Measurements from ENCODE around the gene PLEKHD1.
"Not testable (repeated sequence)": the region's sequence is repeated elsewhere in the genome, so short reads cannot be mapped to it uniquely, and the experiment has no call there.

The PLEKHD1 gene

DNA sequence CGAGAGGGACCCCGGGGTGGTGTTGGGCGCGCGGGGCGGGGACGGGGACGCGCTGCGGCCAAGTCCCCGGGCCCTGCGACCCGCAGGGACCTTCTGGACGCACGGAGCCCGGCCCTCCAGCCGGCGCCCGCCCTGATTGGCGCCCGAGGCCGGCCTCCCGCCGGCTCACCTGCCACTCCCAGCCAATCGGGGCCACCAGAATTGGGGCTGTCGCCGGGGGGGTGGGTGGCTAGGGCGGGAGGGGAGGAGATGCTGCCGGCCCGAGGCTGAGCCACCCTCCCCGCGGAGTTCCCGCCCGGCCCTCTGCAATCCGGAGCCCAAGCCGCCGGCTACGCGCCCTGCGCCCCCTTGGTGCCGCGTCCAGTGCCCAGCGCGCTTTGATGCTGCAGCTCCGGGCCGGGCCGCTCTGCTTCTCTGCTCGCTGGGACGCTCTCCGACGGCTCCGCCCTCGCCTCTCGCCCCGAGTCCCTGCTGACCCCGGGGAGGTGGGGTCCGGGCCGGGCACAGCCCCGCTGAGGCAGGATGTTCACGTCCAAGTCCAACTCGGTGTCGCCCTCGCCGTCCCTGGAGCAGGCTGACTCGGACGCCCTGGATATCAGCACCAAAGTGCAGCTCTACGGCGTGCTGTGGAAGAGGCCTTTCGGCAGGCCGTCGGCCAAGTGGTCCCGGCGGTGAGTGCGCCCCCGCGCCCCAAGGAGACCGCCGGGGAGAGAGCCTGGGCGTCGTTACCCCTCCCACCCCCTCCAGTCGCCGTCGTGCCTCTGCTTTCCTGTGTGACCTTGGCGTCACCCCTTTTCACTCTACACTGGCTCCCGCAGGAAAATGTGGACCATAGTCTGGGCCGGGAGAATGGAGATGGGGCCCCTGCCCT lies at the start of gene PLEKHD1:
Gene PLEKHD1 (plus strand): TSS at position 285 of the 871 bp plus-strand sequence. CDS start 238 bp downstream, at position 523.
- FAIRE-seq: no peak

DNA sequence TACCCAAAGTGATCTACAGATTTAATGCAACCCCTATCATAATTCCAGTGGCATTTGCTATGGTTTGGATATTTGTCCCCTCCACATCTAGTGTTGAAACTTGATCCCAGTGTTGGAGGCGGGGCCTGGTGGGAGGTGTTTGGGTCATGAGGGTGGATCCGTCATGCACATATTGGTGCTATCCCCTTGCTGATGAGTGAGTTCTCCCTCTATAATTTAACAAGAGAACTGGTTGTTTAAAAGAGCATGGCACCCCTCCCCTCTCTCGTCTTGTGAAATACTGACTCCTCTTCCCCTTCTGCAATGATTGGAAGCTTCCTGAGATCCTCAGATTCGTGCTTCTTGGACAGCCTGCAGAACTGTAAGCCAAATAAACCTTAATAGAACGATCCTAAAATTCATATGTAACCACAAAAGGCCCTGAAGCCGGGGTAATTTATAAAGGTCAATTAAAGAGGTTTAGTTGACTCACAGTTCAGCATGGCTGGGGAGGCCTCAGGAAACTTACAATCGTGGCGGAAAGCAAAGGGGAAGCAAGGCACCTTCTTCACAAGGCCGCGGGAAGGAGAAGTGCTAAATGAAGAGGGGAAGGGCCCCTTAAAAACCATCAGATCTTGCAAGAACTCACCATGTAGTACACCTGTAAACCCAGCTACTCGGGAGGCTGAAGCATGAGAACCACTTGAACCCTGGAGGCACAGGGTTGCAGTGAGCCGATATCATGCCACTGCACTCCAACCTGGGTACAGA lies 44.8 kb upstream of the PLEKHD1 start:
- no peak for FAIRE-seq

DNA sequence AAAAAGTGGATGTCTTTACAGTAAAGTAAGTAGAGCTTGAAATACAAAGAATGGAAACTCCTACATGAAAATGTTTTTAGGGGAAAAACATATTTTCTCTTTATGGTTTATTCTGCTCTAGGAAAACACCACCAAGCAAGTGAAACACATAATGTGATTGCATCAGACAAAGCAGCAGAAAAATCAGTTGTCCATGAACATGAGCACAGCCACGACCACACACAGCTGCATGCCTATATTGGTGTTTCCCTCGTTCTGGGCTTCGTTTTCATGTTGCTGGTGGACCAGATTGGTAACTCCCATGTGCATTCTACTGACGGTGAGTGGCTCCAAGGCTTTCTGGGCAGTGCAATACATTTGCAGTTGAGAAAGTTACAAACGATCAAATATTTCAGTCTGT lies 42.6 kb upstream of the PLEKHD1 start:
- no peak for FAIRE-seq

DNA sequence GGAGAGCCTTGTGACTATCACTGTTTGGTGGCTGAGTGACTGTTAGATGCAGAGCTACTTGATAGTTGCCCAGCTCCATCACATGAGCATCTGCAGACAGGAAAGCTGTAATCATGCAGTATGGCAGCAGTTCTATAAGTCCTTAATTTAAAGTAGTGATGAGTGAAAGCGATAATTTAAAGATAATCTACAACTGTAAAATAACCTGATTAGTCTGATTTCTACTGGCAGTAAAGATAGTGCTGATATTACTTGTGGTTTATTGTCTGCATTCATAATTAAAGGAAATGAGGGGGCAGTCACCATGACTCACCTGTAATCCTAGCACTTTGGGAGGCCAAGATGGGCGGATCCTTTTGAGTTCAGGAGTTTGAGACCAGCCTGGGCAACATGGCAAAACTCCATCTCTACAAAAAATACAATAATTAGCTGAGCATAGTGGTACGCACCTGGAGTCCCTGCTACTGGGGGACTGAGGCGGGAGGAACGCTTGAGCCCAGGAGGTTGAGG lies 41.2 kb upstream of the PLEKHD1 start:
- no peak for FAIRE-seq

DNA sequence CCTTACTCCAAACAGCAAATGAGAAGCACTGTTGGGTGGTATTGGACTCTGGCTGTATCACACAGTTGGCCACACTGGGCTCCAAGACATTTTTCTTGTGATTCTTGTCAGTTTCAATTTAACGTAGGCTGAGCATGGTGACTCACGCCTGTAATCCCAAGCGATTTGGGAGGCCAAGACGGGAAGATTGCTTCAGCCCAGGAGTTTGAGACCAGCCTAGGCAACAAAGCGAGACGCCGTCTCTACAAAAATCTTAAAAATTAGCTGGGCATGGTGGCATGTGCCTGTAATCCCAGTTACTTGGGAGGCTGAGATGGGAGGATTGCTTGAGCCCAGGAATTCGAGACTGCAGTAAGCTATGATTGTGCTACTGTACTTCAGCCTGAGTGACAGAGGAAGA lies 35.3 kb upstream of the PLEKHD1 start:
- FAIRE-seq: no peak

DNA sequence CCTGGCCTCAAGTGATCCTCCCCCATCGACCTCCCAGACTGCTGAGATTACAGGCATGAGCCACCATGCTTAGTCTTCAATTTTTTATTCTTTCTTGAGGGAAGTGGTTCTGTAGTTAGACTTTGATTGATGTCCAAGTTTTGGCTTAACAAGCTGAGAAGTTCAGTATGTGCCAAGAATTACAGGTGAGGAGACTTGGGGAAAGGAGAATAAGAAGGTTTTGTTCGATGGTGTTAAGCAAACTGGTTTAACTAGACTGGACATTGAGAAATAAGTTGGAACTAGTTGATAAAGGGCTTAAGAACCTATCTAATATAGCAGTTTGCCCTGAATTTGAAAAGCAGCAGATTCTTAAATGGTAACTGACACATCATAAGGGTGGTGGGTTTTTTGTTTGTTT lies 32.6 kb upstream of the PLEKHD1 start:
- FAIRE-seq: no peak

DNA sequence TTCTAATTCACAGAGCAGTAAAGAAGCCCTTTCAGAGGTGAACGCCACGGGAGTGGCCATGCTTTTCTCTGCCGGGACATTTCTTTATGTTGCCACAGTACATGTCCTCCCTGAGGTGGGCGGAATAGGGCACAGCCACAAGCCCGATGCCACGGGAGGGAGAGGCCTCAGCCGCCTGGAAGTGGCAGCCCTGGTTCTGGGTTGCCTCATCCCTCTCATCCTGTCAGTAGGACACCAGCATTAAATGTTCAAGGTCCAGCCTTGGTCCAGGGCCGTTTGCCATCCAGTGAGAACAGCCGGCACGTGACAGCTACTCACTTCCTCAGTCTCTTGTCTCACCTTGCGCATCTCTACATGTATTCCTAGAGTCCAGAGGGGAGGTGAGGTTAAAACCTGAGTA lies 26.2 kb upstream of the PLEKHD1 start:
- no peak for FAIRE-seq

DNA sequence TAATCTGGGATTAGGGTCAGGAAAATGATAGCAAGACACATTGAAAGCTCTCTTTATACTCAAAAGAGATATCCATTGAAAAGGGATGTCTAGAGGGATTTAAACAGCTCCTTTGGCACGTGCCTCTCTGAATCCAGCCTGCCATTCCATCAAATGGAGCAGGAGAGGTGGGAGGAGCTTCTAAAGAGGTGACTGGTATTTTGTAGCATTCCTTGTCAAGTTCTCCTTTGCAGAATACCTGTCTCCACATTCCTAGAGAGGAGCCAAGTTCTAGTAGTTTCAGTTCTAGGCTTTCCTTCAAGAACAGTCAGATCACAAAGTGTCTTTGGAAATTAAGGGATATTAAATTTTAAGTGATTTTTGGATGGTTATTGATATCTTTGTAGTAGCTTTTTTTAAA lies 25.4 kb upstream of the PLEKHD1 start:
- no peak for FAIRE-seq

DNA sequence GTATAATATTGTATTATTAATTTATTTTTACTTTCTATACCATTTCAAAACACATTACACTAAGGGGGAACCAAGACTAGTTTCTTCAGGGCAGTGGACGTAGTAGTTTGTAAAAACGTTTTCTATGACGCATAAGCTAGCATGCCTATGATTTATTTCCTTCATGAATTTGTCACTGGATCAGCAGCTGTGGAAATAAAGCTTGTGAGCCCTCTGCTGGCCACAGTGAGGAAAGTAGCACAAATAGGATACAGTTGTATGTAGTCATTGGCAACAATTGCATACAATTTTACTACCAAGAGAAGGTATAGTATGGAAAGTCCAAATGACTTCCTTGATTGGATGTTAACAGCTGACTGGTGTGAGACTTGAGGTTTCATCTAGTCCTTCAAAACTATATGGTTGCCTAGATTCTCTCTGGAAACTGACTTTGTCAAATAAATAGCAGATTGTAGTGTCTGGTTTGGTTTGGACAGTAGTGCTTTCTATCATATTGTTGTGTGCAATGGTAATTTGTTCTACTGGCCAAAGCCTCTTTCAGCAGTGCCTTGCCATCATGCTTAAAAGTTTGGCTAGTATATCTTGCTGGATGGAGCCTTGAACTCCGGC lies 24.3 kb upstream of the PLEKHD1 start:
- peak; percentile 96 for FAIRE-seq

DNA sequence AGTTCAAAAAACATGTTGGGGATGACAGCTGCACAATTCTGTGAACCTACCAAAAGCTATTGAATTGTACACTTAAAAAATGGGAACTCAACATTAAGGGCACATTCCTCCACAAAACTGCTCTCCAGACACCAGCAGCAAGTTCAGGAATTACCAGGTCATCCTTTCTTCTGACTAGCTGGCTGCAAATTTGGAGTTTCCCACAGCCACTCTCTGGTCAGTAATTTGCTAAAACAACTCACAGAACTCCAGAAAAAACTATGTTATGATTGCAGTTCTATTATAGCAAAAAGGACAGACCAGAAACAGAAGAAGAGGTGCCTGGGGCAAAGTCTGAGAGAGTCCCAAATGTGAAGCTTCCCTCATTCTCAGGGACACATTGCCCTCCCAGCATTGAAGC lies 20.1 kb upstream of the PLEKHD1 start:
- no peak for FAIRE-seq

DNA sequence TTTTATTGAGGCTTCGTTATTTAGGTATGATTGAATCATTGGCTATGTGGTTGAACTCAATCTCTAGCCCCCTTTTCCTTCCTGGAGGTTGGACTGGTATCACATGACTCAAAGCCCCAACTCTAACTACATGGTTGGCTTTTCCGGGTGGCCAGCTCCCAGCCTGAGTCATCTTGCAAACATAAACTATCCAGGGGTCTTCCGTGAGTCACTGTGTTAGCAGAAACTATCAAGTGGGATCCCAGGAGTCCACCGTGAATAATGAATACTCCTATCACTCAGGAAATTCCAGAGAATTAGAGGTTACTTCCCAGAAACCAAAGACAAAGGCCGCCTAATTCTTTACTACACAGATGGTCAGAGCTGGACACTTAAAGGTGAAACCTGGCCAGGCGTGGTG lies 19.7 kb upstream of the PLEKHD1 start:
- no peak for FAIRE-seq

DNA sequence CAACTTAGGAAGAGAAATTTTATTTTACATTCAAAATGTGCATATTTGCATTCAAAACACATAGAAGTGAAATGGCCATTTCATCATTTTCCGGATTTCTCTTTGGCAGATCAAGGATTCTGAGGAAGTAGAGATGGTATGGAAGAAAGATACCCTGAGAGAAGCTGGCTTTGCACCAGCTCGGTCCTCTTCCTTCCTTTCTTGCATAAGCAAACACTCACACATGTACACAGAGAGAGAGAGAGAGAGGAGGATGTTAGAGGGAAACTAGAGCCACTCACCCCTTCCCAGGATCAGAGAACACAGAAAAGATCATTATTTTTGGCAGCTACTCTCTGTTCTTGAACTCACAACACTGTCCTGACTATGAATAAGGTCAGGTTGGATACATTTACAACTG lies 15.6 kb upstream of the PLEKHD1 start:
- no peak for FAIRE-seq

DNA sequence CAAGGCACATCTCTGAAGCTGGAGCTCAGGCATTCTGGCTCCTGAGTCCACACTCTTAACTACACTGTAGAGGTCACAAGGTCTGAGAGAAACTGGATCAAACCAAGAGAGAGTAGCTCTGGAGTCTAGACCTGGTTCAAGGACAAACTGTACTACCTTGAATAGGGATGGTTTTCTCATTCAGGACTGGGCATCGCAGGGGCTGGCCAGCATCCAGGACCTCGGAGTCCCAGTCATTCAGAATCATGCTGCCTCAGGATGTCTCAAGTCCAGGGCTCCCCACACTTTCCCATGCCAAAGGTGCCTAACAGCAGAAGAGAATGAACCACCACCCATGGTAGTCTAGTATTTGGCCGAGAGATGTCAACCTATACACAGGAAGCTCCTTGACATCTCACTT lies 13.1 kb upstream of the PLEKHD1 start:
- FAIRE-seq: no peak

DNA sequence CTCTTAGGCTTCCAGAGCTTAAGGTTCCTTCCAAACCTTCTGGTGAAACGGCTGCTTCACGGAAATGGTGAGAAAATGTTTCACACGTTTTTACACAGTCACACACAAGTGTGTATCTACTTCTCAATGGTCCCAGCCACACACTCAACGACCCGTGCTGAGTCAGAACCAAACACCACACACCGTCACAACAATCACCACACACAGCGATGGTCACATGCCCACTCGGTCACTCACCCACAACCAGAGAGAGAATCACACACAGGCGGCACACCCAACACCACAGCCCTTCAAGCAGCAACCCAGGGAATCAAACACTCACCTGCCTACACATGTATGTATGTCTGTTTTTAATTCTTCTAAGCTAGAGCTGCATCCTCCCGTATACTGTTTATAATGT lies 12.6 kb upstream of the PLEKHD1 start:
- no peak for FAIRE-seq

DNA sequence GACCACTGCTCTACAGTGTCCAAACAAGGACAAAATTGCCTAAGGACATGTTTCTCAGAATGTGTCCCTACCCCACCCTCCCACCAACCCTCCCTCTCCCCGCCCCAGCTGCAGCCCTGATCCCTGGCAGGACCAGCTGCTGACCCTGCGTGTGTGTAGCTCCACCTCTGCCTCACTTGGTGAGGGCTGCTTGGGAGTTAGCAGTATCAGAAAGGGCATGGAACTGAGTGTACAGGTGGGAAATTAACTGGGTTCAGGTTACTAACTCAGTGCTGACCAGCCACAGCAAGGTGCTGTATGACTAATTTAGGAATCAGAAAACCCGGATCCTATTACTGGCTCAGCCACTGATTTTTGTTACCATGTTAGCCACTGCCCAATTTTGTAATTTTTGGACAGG lies 11.3 kb upstream of the PLEKHD1 start:
- no peak for FAIRE-seq

DNA sequence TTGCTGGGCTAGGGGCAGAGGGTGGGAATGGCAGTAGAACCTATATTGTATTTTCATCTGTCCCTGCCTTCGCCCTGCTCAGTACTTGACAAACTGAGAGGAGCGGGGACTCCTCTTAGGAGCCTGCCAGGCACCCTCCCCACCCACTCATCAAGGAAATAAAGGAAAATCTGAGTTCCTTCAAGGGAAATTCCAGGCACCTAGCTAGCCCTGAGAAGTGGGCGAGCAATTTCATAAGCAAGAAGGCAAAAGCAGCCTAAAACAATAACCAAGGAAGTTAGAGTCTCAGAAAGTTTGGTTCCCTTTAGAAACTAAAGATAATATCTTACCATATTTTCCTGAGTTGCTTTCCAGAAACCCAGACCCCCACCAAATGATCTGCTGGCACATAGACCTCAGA lies 10.6 kb upstream of the PLEKHD1 start:
- no peak for FAIRE-seq

DNA sequence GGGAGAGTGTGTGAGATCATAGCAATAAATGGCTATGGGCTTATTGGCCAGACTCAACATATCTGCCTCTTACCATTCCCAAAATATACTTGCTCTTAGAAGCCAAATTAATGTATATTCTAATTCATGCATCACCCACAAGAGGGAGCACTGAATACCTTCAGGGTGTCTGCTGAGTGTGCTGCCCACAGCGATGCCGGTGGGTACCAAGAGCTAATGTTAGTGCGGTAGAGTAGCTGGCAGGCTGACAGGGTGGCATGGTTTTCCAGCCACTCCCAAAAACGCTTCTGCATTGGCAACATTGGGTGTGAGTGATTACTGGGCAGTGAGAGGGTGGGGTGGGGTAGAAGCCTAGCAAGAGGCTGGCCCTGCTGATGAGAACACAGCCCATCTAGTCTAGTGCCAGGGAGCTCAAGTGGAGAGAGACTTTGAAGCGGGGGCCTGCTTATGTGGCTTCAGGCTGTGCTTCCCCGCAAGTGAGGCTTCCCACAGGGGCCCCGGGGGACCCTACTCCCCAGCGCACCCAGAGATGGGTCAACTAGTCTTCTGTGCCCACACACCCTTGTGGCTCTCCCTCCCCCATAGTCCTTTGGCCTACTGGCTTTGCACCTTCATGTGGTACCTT lies 9.2 kb upstream of the PLEKHD1 start:
- FAIRE-seq: no peak

DNA sequence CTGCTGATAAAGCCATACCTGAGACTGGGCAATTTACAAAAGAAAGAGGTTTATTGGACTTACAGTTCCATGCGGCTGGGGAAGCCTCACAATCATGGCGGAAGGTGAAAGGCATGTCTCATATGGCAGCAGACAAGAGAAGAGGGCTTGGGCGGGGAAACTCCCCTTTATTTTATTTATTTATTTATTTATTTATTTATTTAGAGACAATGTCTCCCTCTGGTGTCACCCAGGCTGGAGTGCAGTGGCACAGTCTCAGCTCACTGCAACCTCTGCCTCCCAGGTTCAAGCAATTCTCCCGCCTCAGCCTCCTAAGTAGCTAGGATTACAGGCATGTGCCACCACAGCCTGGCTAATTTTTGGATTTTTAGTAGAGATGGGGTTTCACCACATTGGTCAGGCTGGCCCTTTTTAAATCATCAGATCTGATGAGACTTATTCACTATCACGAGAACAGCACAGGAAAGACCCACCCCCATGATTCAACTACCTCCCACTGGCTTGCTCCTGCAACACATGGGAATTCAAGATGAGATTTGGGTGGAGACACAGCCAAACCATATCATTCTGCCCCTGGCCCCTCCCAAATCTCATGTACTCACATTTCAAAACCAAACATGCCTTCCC lies 7.6 kb upstream of the PLEKHD1 start:
- not testable (repeated sequence) for FAIRE-seq

DNA sequence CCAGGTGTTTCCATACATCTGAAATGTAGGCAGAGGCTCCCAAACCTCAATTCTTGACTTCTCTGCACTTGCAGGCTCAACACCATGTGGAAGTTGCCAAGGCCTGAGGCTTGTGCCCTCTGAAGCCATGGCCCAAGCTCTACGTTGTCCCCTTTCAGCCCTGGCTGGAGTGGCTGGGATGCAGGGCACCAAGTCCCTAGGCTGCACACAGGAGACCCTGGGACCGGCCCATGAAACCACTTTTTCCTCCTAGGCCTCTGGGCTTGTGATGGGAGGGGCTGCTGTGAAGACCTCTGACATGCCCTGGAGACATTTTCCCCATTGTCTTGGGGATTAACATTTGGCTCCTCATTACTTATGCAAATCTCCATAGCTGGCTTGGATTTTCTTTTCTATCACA lies 6.5 kb upstream of the PLEKHD1 start:
- FAIRE-seq: not testable (repeated sequence)

DNA sequence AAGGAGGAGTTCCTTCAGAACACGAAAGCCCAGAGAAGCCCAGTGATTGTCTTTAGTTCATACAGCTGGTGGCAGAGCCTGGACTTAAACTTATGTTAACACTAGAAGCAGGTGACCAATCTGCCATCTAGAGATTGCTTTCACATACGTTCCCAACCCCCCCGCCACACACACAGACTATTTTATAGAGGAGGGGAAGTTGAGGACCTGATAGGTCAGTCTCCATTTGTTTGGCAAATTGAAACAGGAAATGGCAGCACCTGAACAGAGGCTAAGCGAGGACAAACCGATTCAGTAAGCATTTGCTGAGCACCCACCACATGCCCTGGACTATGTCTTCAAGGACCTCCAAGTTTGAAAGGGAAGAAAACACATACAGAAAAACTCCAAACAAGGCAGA lies 4.8 kb upstream of the PLEKHD1 start:
- FAIRE-seq: no peak

DNA sequence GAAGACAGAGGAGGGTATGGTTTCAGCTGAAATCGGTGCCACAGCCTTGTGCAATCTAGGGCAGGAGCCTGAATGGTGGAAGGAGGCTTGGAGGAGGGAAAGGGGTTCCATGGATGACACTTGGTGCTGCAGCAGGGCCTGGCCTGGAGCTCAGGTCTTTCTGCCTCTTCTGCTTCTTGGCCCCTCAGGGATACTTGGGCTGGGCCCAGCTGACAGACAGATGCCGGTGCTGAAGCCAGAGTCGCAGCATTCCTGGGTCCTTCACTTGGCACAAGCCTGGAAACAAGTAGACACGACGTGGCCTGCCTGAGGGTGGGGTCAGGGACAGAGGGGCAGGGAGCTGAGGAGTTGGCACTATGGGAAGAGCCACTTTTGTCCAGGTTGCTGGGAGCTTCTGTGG lies 4.4 kb upstream of the PLEKHD1 start:
- FAIRE-seq: no peak

DNA sequence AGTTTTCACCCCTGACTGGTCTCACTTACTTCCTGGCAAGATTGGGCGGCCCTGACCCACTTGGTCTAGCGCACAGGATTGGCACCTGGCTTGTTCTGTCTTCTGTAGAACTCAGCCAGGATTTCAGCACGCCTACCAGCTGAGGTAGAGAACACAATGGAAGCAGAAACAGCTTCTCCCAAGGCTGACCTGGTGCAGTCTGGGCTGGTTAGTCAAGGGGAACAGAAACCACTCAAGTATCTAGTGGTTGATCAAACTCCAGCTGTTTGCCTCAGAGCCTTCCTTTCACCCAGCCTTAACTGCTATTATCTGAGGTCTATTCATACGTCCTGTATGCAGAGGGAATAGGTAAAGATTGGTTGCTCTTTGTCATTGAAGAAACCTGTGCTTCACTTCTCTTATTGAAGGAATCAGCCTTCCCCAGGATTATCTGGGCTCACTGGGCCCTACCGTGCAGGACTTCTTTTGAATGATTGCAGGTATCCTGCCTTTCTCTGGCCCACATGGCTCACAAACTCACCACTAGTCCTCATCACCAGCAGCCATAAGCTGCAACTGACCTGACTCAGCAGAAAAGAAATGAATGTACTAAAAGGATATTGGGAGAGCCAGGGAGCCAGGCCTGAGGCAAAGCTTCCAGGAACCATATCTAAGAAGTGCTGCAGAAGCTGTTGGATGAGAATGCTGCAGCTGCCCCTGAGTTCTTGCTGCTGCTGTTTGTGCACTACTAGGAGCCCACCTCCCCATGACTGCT lies 2.5 kb upstream of the PLEKHD1 start:
- no peak for FAIRE-seq

Measured in A204.1 (cell line).